Right atrium auricular region (tissue), 2 donors: ENCODE measurements around the gene LHX4. TPM values are rescaled to one million over a fixed set of nuclear protein-coding genes. Genes with fewer than 3 reads are reported as not detected.

Experiments used
- DNase-seq: peaks from one replicate; pipeline ENCODE4 v3.0.0-alpha.2; 2019; ENCODE audit warnings: low spot score
- H3K27ac ChIP-seq, 2 donors: fragments of 200-600 bp; sonication (generic); 1 replicate in 1 of 2; 2 replicates in 1 of 2; pipeline ENCODE4 v1.5.1; 2016 to 2019
- H3K27me3 ChIP-seq, 2 donors: fragments of 200-600 bp; sonication (generic); one replicate each; pipeline versions ENCODE4 v1.5.1 to v1.6.0; 2017 to 2019
- H3K36me3 ChIP-seq: fragments of 200-600 bp; sonication (generic); one replicate; pipeline ENCODE4 v1.5.1; 2016
- H3K4me1 ChIP-seq, 2 donors: fragments of 200-600 bp; sonication (generic); one replicate each; pipeline versions ENCODE4 v1.5.1 to v1.6.0; 2017 to 2019
- H3K4me3 ChIP-seq, 2 donors: fragments of 200-600 bp; sonication (generic); 1 replicate in 1 of 2; 2 replicates in 1 of 2; pipeline ENCODE4 v1.5.1; 2017 to 2019; ENCODE audit warnings: mild to moderate bottlenecking in 1 of 2, moderate library complexity in 1 of 2
- H3K9me3 ChIP-seq, 2 donors: fragments of 200-600 bp; sonication (generic); one replicate each; pipeline ENCODE4 v1.5.1; 2019
- CTCF ChIP-seq, 2 donors: fragments of 200-600 bp; sonication (generic); IDR thresholded peaks; one replicate each; pipeline ENCODE4 v1.5.1; 2019; ENCODE audit warnings: antibody characterized with exemption in 2 of 2
- total RNA-seq, 2 donors: library from RNA; depleted of rRNA; stranded (reverse); fragments of >200 nt; gene quantifications; one replicate each; pipeline ENCODE4 v1.1.0, GENCODE V29; 2016

Gene LHX4
- total RNA-seq, 2 donors from 2014 or later: not detected

DNA sequence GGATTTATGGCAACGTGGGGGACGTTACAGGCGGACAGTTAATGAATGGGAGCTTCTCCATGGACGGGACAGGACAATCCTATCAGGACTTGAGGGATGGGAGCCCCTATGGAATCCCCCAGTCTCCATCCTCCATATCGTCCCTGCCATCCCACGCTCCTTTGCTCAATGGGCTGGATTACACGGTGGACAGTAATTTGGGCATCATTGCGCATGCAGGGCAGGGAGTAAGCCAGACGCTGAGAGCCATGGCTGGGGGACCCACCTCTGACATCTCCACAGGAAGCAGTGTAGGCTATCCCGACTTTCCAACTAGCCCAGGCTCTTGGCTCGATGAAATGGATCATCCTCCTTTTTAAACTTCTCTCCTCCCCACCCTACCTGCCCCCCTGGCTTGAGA is 44.2 kb downstream of the LHX4 start:
- DNase-seq: no peak
- TF ChIP-seq CTCF (IDR thresholded peaks at IDR 0.05): no peak
- no peak overlapping the region for H3K27ac ChIP-seq
- H3K36me3 ChIP-seq: no peaks in the 10 kb centered on the region
- no peak overlapping the region for H3K4me3 ChIP-seq
- H3K4me1 ChIP-seq: peaks cover 0 to 11% of the 10 kb centered on the region in 2 donors
- H3K9me3 ChIP-seq: no peaks in the 10 kb centered on the region
- no peaks in the 10 kb centered on the region for H3K27me3 ChIP-seq

DNA sequence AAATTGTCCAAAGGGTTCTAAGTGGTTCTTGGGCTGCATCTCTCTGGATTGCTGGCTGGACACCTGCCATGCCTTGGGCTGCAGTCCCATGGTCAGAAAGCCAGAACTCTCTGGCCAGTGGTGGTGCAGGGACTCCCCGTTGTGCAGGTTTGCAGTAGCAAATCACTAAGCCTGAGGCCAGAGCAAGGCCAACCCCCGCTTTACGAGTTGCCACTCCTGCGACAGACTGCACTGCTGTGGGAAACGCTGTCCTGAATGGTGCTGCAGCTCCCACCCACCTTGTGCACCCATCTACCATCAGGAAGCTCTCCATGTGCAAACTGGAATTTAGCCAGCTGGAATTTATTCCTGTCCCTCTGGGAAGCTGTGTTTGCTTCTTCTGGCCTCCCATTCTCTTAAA is 45.7 kb downstream of the LHX4 start:
- peaks cover 0 to 9% of the 10 kb centered on the region in 2 donors for H3K4me1 ChIP-seq

GRCh38 chr1:180277476-180278193 is 47.6 kb downstream of the LHX4 start:
- H3K4me1 ChIP-seq: no peaks in the 10 kb centered on the region
- H3K36me3 ChIP-seq: no peaks in the 10 kb centered on the region
- H3K4me3 ChIP-seq: no peak overlapping the region
- no peaks in the 10 kb centered on the region for H3K27me3 ChIP-seq
- H3K9me3 ChIP-seq: no peaks in the 10 kb centered on the region
- no peak for DNase-seq
- H3K27ac ChIP-seq: no peak overlapping the region
- TF ChIP-seq CTCF (IDR thresholded peaks at IDR 0.05): no peak

More for the DNA sequence above, 45.7 kb downstream of the LHX4 start:
- DNase-seq: no peak
- no peak overlapping the region for H3K4me3 ChIP-seq
- TF ChIP-seq CTCF (IDR thresholded peaks at IDR 0.05): no peak
- H3K36me3 ChIP-seq: no peaks in the 10 kb centered on the region
- H3K27ac ChIP-seq: no peak overlapping the region
- H3K27me3 ChIP-seq: no peaks in the 10 kb centered on the region
- no peaks in the 10 kb centered on the region for H3K9me3 ChIP-seq

DNA sequence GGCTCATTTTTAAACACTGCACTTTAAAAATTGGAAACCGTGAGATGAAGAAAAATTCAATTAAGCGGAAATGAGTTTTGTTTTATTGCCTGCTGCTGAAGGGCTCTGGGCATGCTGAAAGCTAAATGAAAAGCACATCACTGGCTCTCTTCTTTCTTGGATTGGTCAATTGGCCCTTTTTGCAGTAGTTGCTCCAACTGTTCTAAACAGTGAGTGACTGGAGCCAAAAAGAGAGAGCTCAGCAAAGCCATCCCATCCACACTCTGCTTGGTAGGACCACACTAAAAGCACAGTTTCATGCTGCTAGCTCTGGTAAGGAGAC is 48.1 kb downstream of the LHX4 start:
- DNase-seq: no peak
- Histone ChIP-seq H3K4me3 (no peak overlapping the region), H3K4me1 (no peaks in the 10 kb centered on the region), H3K27ac (no peak overlapping the region), H3K27me3 (no peaks in the 10 kb centered on the region), H3K9me3 (no peaks in the 10 kb centered on the region), H3K36me3 (no peaks in the 10 kb centered on the region)
- no peak for TF ChIP-seq CTCF (IDR thresholded peaks at IDR 0.05)

- Histone ChIP-seq H3K36me3 (no peaks in the 10 kb centered on the region), H3K4me1 (no peaks in the 10 kb centered on the region), H3K4me3 (no peak overlapping the region), H3K27ac (no peak overlapping the region), H3K9me3 (no peaks in the 10 kb centered on the region), H3K27me3 (no peaks in the 10 kb centered on the region)
- TF ChIP-seq CTCF (IDR thresholded peaks at IDR 0.05): no peak
- DNase-seq: no peak
Observed at GRCh38 chr1:180278596-180279395, 48.7 kb downstream of the LHX4 start.
